HG02970 (cell line): ENCODE measurements around the gene ITGA2.

Source experiments
- ATAC-seq: cut with Tn5 transposase; IDR thresholded peaks from one replicate; pipeline ENCODE4 v1.9.1; 2021; ENCODE audit warnings: mild to moderate bottlenecking, moderate library complexity, moderate number of reproducible peaks; ENCODE audit not compliant: unreplicated experiment, low FRiP score

Gene ITGA2

DNA sequence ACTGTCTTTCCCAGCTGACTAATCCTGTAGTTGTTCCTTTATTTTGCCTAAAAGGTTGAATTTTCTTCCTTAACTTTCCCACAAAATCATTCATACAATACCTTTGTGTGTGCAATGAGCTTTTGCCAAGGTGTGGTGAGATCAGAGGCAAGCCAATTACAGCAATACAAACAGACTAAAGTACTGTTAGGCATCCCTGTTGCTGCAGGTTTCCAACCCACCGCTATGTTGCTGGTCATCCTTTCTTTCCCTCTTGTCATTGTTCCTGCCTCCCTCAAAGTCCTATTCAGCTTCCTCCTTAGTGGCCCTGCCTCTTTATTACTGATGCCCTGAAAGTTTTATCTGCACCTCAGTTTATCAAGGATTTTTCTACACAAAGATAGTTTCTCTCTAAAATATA, 22.1 kb downstream of the ITGA2 start:
- no peak for ATAC-seq

DNA sequence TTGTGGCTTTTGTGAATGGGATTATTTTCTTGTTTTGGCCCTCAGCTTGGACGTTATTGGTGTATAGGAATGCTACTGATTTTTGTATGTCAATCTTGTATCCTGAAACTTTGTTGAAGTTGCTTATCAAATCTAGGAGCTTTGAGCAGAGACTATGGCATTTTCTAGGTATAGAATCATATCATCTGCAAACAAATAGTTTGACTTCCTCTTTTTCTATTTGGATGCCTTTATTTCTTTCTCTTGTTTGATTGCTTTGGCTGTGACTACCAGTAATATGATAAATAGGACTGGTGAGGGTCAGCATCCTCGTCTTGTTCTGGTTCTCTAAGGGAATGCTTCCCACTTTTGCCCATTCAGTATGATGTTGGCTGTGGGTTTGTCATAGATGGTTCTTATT, 24.7 kb downstream of the ITGA2 start:
- ATAC-seq: no peak

DNA sequence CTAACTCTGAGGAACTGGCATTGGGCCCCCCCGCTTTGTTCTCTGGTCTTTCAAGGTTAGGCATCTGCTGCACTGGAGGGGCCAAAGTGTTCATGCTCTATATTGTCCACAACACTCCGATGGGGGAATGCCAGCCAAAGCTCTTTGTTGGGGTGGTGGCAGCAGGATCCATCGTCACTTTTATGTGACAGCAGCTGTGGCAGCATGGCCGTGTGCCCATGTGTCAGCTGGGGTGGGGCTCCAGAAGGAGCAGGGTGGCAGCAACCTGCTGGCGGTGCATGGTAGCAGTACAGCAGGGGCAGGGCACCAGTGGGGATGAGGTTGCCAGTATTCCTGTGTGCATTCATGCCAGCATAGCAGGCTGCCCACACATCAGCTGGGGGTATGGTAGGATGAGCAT, 28.2 kb downstream of the ITGA2 start:
- ATAC-seq: no peak

DNA sequence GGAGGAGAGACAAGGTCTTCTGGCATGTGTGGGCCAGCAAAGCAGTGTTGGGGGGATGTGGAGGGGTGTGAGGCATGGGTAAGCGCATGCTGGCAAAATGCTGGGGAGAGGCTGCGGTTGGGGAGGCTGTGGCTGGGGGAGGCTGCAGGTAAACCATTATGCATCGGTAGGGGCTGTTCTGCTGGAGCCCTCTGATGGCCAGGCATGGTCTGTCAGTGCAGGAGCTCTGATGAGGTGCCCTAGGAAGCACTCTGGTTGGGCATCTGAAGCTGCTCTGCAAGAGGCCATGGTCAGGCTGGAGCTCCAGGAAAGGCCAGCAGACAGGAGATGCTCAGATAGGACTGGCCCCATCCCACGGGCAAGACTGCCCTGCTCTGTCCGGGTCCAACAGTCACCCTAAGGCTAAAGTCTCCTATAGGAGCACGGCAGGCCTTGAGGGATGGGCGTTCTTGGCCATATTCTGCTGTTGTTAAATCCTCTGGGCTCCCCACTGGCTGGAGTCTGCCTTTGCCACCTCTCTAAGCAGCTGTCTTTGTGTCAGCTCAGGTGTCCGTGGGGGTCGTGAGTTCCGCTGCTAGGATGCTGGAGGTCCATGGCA, 28.7 kb downstream of the ITGA2 start:
- no peak for ATAC-seq

DNA sequence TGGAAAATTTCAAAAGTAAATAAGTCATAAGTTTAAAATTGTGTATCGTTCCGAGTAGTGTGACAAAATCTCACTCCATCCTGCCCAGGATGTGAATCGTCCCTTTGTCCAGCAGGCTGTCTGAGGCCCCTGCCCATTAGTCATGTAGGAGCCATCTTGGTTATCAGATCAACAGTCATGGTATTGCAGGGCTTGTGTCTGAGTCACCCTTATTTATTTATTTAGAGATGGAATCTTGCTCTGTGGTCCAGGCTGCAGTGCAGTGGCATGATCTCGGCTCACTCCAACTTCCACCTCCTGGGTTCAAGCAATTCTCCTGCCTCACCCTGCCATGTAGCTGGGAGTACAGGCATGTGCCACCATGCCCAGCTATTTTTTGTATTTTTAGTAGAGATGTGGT, 30.2 kb downstream of the ITGA2 start:
- ATAC-seq: no peak

DNA sequence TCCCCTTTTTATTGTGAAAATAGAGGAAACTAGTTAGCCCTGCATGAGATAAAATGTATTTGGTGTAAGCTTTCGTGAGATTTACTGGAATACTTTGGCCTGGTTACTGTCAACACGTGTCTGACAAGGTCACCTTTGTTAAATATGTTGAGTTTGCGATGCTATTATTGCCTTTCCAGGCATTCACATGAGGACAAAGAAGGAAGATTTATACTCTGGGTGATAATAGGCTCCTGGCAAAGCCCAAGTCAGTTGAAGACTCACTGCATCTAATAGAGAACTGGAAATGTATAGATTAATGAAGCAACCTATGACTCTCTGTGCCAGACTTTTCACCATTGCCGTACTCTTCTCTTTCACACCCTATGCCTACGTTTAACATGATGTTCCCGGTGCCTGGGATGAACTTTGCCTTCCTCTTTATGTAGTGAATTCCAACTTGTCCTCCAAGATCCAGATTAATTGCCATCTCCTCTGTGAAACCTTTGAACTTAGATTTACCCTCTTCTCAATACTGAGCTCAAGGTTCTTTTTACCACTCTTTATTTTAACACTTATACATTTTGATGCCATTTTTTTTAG, 33.9 kb downstream of the ITGA2 start:
- ATAC-seq: no peak

DNA sequence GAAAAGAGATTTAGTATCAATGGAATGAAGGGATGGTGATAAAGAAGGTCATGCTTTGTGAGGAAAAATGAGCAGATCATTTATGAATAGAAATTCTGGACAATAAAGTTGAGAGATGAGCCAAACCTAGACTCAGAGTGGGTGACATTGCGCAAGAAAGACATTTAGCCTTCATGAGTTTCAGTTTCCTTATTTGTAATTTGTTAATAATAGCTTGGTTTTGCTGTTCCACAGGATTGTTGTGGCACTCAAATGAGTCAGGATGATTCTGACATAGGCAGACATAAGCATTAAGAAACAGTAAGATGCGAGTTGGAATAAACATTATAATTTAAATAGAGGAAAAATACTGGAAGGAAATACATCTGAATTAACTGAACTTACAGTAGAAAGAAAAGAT, 34.8 kb downstream of the ITGA2 start:
- peak; percentile 89 for ATAC-seq

DNA sequence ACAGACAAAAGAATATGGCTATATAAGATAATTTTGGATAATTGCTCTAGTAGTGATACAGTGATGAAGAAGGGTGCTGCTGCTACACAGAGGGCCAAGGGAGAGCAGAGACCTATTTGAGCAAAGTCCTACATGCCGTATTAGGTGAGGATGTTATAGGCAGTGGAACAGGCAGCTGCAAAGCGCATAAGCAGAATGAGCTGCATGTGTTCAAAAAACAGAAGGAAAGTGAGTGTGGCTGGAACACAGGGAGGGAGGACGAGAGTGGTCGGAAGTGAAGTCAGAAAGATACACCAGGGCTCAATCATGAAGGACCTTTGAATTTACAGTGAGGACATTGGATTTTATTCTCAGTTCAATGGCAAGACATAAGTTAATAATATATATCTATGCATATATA, 35.4 kb downstream of the ITGA2 start:
- ATAC-seq: no peak

DNA sequence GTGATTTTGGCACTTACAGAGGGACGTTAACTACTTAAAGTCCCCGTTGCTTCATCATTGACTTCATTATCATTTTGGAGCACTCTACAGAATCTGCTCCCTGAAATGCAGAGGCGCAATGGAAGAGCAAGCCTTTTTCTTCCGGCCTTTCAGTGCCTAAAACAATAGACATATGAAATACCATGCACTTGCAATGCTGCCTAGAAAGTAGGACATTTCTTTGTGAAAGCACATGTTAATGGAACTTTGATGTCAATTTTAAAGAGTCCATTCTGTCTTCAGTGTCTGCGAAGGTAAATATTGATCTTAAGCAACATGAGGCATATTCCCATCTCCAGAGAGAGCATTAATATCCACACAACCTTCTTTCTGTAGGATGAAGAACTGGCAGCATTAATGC, 36.3 kb downstream of the ITGA2 start:
- ATAC-seq: no peak

DNA sequence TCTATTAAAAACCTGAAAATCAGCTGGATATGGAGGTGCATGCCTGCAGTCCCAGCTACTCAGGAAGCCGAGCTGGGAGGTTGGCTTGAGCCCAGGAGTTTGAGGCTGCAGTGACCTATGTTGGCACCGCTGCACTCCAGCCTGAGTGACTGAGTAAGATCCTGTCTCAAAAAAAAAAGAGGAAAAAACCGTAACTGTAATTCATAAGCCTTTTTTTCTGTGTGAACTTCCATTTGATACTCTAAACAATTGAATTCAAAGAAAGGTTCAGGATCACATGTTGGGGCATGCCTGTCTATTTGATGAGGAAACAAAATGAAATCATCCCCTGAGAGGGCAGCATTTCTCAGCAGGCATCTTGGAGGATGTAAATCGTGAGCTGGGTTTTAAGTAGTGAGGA, 38.8 kb downstream of the ITGA2 start:
- ATAC-seq: no peak

DNA sequence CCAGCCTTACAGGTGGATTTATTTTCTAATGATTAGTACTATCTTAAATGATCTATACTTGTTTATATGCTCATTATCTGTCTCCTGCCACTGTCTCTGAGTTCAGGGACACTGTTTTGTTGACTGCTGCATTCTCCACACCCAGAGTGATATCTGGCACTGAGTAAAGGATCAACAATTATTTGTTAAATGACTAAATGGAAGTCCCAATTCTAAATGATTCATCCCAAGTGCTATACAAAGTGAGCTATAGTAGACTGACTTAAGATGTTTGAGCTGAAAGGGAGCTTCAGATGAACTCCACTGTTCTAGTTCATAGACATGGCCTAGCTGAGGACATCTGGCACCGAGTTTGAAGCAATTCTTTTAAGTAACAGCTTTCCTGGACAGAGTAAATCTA, 40.5 kb downstream of the ITGA2 start:
- no peak for ATAC-seq

DNA sequence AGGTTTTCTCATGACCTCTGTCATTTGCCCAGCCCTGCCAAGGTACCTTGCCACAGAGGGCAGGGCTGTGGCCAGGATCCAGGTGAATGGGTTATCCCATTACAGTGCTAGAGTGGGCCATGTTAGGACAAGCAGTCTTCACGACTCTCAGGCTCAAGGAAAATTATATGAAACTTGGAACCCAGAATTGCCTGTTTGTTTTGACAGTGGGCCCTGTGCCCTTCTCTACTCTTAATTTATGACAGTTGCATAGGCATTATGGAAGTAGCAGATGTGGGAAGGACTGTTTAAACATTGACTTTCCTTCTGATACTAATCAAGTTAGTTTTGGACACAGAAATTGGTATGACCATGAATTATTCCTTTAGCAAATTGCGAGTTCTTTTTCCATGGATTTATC, 41.7 kb downstream of the ITGA2 start:
- no peak for ATAC-seq

DNA sequence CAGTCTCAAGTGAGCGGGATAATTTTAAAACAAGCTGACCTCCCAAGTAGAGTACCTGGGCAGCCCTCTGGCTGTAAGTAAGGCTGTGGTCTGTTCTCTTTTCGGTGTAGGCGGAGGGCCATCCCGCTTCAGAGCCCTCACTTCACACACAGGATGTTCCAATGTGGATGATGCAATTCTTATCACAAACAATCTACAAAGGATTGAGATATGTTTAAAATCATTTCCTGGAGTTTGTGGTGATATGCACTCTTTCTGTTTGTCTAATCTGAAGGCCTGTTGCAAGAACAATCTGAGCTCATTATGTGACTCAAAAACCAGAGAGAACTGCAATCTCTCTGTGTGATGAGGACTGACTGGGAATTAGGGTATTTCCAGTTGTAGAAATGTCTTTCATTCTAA, 42.5 kb downstream of the ITGA2 start:
- ATAC-seq: no peak

DNA sequence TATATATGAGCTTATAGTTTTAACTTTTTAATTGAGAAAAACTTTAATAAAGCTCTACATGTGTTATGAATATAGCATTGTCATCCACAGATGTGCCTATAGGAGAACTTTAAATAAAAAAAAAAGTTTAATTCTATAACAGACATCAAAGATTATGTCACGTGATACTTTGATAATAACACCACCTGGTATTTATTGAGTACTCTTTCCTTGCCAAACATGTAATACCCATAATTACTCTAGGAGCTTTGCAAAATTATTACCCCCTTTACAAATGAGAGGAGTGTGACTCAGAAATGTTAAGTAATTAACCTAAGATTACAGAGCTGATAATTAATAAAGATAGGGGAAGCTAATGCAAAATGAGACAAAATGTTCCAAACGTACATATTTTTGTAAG, 43.0 kb downstream of the ITGA2 start:
- ATAC-seq: no peak

DNA sequence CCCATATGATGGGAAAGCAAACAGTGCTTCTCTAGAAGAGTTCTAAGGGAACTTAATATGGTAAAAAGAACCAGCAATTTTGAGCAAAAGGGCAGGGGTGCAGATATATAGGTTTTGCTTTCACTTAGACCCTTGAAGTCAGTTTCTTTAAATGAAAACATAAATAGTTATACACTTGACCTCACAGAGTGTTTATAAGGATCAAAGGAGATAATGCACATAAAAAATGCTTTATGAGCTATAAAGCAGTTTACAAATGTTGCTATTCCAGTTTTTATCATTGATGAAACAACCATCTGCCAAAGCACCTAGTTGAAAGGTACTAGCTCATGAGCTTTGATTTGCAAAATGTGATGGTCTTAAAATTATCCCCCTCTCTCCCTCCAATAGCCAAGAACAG, 45.7 kb downstream of the ITGA2 start:
- ATAC-seq: no peak

DNA sequence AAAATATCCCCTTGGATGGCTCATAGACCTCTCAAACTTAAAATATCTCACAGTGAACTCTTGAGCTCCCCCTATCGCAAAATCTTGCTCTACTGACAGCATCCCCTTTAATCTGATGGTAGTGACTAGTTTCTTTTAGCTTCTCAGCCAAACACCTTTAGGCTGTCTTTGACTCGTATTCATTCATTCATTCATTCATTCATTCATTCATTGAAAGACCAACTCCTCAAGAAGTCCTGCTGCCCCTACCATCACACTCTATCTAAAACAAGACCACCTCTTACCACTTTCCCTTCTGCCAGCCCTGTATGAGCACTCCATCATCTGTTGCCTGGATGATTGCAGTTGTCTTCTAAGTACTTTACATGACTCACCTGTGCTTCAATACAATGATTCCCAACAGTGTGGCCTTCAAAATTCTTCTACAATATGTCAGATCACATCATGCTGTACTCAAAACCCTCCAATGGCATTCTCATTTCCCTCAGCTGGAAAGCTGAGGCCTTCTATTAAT, 46.8 kb downstream of the ITGA2 start:
- ATAC-seq: no peak

DNA sequence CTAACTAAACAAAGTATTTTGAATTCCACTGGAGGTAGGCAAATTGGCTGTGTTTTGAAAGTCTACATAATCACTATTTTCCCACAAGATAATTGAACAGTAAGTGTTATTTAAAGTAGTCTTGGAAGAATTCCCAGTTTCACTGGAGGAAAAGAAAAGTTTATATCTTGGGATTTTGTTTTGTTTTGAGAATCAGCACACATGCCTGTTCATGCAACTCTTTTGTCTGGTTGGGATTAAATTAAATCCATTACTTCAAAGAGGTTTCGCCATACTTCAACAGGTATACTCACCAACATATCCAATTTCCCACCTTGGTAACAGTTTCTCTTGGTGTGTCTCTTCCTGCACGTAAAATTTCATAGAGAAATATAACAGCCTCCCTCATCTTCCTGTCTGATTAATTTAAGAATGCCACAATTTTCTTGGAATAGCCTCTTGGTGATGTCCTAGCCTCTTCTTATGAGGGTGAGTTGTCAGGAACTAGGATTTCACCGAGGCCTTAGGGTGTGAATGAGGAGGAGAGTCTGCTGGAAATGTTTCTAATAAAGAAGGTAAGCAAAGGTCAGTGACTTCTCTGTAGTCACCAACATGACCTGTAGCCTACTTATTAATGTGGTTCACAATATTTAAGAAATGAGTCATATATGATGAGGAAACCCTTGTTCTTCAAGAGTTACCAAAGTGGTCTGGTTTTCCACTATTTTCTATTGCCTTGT, 48.1 kb downstream of the ITGA2 start:
- no peak for ATAC-seq

DNA sequence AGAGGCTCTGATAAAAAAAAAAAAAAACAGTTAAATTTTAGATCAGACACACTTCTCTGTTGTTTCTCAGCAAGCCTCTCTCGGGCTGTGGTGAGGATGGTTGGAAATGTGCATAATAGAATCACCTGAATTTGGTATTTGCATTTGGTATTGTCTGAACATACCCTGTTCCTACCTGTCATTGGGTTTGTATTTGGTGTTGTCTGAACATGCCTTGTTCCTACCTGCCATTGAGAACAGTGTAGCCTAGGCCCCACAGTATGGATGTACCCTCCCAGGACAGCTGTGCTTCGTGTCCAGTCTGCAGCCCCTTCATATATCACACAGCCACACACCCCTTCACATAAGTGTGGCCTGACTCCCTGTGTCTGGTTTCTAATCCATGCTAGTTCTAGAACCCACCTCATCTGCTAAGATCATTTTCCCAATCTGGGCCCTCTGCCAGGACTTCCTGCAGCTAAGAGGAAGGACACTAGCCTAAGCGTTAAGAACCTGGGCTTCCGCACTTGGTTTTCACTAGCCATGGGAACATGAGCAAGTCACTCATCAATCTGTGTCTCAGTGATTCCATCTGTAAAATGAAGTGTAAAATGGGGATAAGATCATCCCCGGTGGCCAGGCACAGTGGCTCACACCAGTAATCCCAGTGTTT, 49.2 kb downstream of the ITGA2 start:
- no peak for ATAC-seq

DNA sequence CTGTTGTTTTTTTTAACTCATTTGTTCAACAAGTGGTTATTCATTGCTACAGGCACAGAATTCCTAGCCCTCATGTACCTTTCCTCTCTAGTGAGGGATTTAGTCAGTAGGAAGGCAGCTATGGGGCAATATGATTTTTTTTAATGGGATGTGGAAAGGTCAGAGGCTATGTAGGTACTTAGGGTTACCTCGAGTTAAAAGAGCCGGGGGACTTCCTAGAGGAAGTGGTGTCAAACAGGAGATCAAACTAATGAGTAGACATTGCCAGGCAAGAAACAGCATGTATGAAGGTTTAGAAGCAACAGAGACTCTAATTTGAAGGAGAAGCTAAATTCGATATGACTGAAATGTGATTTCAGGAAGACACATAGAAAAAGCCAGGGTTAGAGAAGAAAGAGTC, 50.7 kb downstream of the ITGA2 start:
- no peak for ATAC-seq

DNA sequence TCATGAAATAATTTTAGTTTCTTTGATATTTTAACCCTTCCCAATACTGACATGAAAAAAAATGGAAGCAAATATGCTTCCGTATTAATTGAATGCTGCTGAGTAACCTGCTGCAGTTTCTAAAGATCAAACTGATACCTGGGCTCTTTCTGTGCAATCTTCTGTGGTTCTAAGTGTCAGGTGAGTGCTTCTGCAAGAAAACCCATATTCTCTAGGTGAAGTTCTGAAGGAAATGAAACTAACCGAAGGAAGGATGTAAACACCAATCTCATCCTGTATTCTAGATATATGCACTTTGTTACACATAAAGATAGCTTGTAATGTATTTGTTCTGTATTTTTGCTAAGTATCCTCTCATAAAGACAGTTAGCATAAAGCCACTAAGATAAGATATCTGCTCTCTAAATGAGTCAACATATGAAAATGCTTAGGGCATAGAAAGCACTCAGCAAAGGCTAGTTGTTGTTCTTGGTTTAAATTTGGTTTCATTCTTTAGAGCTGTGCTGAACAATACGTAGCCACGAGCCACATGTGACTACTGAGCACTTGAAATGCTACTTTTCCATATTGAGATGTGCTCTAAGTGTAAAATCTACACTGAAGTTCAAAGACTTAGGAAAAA, 52.0 kb downstream of the ITGA2 start:
- peak; percentile 80 for ATAC-seq

DNA sequence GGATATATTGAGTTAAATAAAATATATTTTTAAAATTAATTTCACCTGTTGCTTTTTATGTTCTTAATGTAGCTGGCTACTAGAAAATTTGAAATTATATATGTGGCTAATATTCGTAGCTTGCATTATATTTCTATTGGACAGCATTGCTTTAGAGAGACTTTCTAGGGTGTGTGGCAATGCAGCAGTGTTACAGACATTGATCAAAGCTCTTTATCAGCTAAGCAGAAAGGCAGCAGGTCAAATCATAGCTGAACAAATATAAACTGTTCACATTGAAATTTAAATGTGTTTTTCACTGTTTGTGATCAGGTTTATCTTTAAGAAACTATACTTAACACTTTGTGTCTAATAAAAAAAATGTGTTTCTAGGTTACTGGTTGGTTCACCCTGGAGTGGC, 52.6 kb downstream of the ITGA2 start:
- ATAC-seq: no peak
